Lower lobe of right lung (tissue), 2 donors: Measurements from ENCODE around the gene GPR27. TPM values are rescaled to one million over a fixed set of nuclear protein-coding genes. Genes with fewer than 3 reads are reported as not detected.

ENCODE experiments used
- ATAC-seq, 2 donors: fragments of 200-7000 bp; cut with Tn5 transposase; one replicate each; pipeline ENCODE4 v1.9.1; 2020 to 2022; ENCODE audit warnings: mild to moderate bottlenecking in 2 of 2, moderate library complexity in 2 of 2
- DNase-seq: peaks from one replicate; pipeline ENCODE4 v3.0.0-alpha.2; 2020
- H3K27ac ChIP-seq: fragments of 200-600 bp; one replicate; pipeline ENCODE4 v1.8.0; 2022
- H3K27me3 ChIP-seq: fragments of 200-600 bp; one replicate; pipeline ENCODE4 v1.8.0; 2022; ENCODE audit warnings: low read depth
- H3K36me3 ChIP-seq: fragments of 200-600 bp; one replicate; pipeline ENCODE4 v1.8.0; 2022; ENCODE audit warnings: mild to moderate bottlenecking
- H3K4me1 ChIP-seq: fragments of 200-600 bp; one replicate; pipeline ENCODE4 v1.8.0; 2022
- H3K4me3 ChIP-seq: fragments of 200-600 bp; one replicate; pipeline ENCODE4 v1.8.0; 2022; ENCODE audit warnings: mild to moderate bottlenecking
- H3K9me3 ChIP-seq: fragments of 200-600 bp; one replicate; pipeline ENCODE4 v1.8.0; 2022
- CTCF ChIP-seq: fragments of 200-600 bp; IDR thresholded peaks from one replicate; pipeline ENCODE4 v1.8.0; 2022; ENCODE audit warnings: antibody characterized with exemption, mild to moderate bottlenecking
- intact Hi-C: fragments of 100-400 bp; cut with DNase I; formaldehyde crosslinking; loops from one replicate; pipeline ENCODE4 v1.11.0; 2022
- total RNA-seq: library from RNA; stranded (reverse); fragmentation: NEBNext Ultra II Directional; extraction: Animal tissue kit (Norgen Biotek cat#: 25700); gene quantifications from one replicate; pipeline ENCODE4 v1.2.1, GENCODE V29; 2021
- donor health status: DM: no; HTN: yes; CAD: no; lungs with severe emphysema.

The GPR27 gene
- total RNA-seq, 1 donor from 2014 or later: 2.6 TPM

GRCh38 chr3:71733319-71733718 is 20.3 kb upstream of the GPR27 start:
- H3K36me3 ChIP-seq: no peaks in the 10 kb centered on the region

GRCh38 chr3:71734881-71735280 is 18.8 kb upstream of the GPR27 start:
- H3K27ac ChIP-seq: no peak overlapping the region
- no peak overlapping the region for H3K4me3 ChIP-seq
- peaks cover 3% of the 10 kb centered on the region for H3K27me3 ChIP-seq
- H3K9me3 ChIP-seq: no peaks in the 10 kb centered on the region
- no peak for DNase-seq
- TF ChIP-seq CTCF: no peak
- intact Hi-C loops: no loop called here
- H3K4me1 ChIP-seq: peaks cover 3% of the 10 kb centered on the region
- H3K36me3 ChIP-seq: no peaks in the 10 kb centered on the region
- ATAC-seq: no peak

More at GRCh38 chr3:71733319-71733718, 20.3 kb upstream of the GPR27 start:
- intact Hi-C loops: no loop called here
- peaks cover 4% of the 10 kb centered on the region for H3K4me1 ChIP-seq
- no peaks in the 10 kb centered on the region for H3K27me3 ChIP-seq
- no peak for TF ChIP-seq CTCF
- no peak overlapping the region for H3K27ac ChIP-seq
- ATAC-seq (no peak), DNase-seq (no peak)
- H3K9me3 ChIP-seq: no peaks in the 10 kb centered on the region
- no peak overlapping the region for H3K4me3 ChIP-seq

DNA sequence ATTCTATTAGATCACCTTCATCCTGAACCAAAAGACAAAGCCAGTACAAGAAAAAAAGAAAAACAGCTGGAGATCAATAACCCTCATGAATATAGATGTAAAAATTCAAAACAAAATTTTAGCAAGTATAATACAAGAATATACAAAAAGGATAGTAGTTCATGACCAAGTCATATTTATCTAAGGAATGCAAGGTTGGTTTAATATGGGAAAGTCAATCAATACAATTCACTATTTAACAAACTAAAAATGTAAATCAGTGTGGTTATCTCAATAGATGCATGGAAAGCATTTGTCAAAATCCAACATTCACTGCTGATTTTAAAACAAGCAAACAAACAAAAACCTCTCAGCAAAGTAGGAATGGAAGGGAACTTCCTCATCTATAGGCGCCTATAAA is 11.0 kb upstream of the GPR27 start:
- no peaks in the 10 kb centered on the region for H3K4me1 ChIP-seq
- peaks cover 26% of the 10 kb centered on the region for H3K9me3 ChIP-seq
- no peaks in the 10 kb centered on the region for H3K36me3 ChIP-seq
- no peak overlapping the region for H3K4me3 ChIP-seq
- no peak for ATAC-seq
- peaks cover 3% of the 10 kb centered on the region for H3K27me3 ChIP-seq
- intact Hi-C loops: no loop called here
- H3K27ac ChIP-seq: no peak overlapping the region
- TF ChIP-seq CTCF: no peak
- DNase-seq: no peak

DNA sequence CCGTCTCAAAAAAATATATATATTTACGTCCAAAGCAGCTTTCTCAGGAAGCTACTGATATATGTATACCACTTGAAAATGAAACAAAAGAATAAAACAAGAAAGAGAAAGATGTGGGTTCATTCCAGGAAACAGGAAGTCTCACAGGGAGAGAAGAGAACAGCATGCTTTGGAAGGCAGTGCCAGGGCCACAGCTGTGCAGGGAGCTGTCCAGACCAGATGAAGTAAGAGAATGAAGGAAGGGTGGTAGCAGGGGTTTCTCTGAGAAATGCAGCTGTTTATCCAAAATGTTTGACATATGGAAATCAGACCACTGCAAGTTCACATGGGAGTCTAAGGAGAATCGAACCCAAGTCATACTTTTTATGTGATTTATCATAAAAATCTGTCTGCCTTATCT is 8.9 kb upstream of the GPR27 start:
- Histone ChIP-seq H3K4me1 (no peaks in the 10 kb centered on the region), H3K4me3 (no peak overlapping the region), H3K27me3 (no peaks in the 10 kb centered on the region), H3K27ac (no peak overlapping the region), H3K36me3 (no peaks in the 10 kb centered on the region), H3K9me3 (peaks cover 26% of the 10 kb centered on the region)
- DNase-seq (no peak), ATAC-seq (no peak)
- TF ChIP-seq CTCF: no peak
- intact Hi-C loops: no loop called here

GRCh38 chr3:71751602-71752001 is 2.1 kb upstream of the GPR27 start:
- no peak overlapping the region for H3K27ac ChIP-seq
- H3K27me3 ChIP-seq: peaks cover 20% of the 10 kb centered on the region
- no peaks in the 10 kb centered on the region for H3K9me3 ChIP-seq
- no peak for DNase-seq
- intact Hi-C loops: no loop called here
- H3K4me1 ChIP-seq: peaks cover 6% of the 10 kb centered on the region
- no peaks in the 10 kb centered on the region for H3K36me3 ChIP-seq
- no peak for ATAC-seq
- no peak overlapping the region for H3K4me3 ChIP-seq
- no peak for TF ChIP-seq CTCF
